NB4 (cell line): ENCODE data around the gene ROBO2.

Experiments used
- POLR2A ChIP-seq: IDR thresholded peaks from 2 replicates; pipeline ENCODE4 v1.6.1; 2011; ENCODE audit warnings: mild to moderate bottlenecking; ENCODE audit not compliant: insufficient read length; ENCODE audit errors: extremely low read depth
- TF ChIP-seq, protein P1 (sequence below): IDR thresholded peaks from one replicate; pipeline ENCODE4 v1.5.1; 2012; ENCODE audit warnings: low read depth, low read length
- TF ChIP-seq, protein P2 (sequence below): IDR thresholded peaks from 2 replicates; pipeline ENCODE4 v1.6.1; 2011; ENCODE audit warnings: low read depth, low read length

- TF ChIP-seq, protein P1, sequence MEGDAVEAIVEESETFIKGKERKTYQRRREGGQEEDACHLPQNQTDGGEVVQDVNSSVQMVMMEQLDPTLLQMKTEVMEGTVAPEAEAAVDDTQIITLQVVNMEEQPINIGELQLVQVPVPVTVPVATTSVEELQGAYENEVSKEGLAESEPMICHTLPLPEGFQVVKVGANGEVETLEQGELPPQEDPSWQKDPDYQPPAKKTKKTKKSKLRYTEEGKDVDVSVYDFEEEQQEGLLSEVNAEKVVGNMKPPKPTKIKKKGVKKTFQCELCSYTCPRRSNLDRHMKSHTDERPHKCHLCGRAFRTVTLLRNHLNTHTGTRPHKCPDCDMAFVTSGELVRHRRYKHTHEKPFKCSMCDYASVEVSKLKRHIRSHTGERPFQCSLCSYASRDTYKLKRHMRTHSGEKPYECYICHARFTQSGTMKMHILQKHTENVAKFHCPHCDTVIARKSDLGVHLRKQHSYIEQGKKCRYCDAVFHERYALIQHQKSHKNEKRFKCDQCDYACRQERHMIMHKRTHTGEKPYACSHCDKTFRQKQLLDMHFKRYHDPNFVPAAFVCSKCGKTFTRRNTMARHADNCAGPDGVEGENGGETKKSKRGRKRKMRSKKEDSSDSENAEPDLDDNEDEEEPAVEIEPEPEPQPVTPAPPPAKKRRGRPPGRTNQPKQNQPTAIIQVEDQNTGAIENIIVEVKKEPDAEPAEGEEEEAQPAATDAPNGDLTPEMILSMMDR: no peak
- TF ChIP-seq, protein P2, sequence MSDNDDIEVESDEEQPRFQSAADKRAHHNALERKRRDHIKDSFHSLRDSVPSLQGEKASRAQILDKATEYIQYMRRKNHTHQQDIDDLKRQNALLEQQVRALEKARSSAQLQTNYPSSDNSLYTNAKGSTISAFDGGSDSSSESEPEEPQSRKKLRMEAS: no peak
- TF ChIP-seq POLR2A: no peak
These were observed 302.1 kb downstream of the ROBO2 start for GRCh38 chr3:77342027-77342426.
